Sigmoid colon (tissue), 4 donors: Measurements from ENCODE around the gene NXPE4.

Experiments
- CTCF ChIP-seq, 4 experiments: fragments of 450-650 bp in 3 of 4; fragments of 200-600 bp in 1 of 4; IDR thresholded peaks; one replicate each; pipeline ENCODE4 v1.5.1; 2016 to 2019; ENCODE audit warnings: antibody characterized with exemption in 4 of 4, mild to moderate bottlenecking in 3 of 4, moderate library complexity in 2 of 4
- POLR2AphosphoS5 ChIP-seq, 4 donors: sonication (generic); formaldehyde crosslinking; IDR thresholded peaks; one replicate each; pipeline ENCODE4 v1.6.1; 2017; ENCODE audit warnings: antibody characterized with exemption in 4 of 4

GRCh38 chr11:114604179-114604813 lies 8.7 kb upstream of the NXPE4 start:
- no peak for TF ChIP-seq CTCF (IDR thresholded peaks at IDR 0.05)
- no peak for TF ChIP-seq POLR2AphosphoS5 (IDR thresholded peaks at IDR 0.05)
